ENCODE measurements around the gene LIX1L.

The LIX1L gene

GRCh38 chr1:145978471-145978853 lies 20.6 kb upstream of the LIX1L start:
- DNase-seq (ENCODE audit: extremely low read depth, insufficient read length) = peak; percentile 22
- no peak overlapping the region for H3K4me3 ChIP-seq (replicated peaks; ENCODE audit: low read depth, low read length)

GRCh38 chr1:145977486-145978470 lies 20.0 kb upstream of the LIX1L start:
- peak; percentile 25 for DNase-seq (ENCODE audit: extremely low read depth, insufficient read length)
- Histone ChIP-seq H3K4me3 (replicated peaks; ENCODE audit: low read depth, low read length) (no peak overlapping the region), H3K27me3 (replicated peaks; ENCODE audit: control insufficient read depth, insufficient read depth, low read length) (no peaks in the 10 kb centered on the region), H3K36me3 (ENCODE audit: control insufficient read depth, insufficient read depth, low read length) (no peaks in the 10 kb centered on the region)
- peak; percentile 71 for TF ChIP-seq CTCF (IDR thresholded peaks at IDR 0.05; ENCODE audit: insufficient read depth, low read length, poor library complexity, severe bottlenecking)

More at GRCh38 chr1:145978471-145978853, 20.6 kb upstream of the LIX1L start:
- H3K27me3 ChIP-seq (replicated peaks; ENCODE audit: control insufficient read depth, insufficient read depth, low read length) = no peaks in the 10 kb centered on the region
- H3K36me3 ChIP-seq (ENCODE audit: control insufficient read depth, insufficient read depth, low read length) = no peaks in the 10 kb centered on the region
- TF ChIP-seq CTCF (IDR thresholded peaks at IDR 0.05; ENCODE audit: insufficient read depth, low read length, poor library complexity, severe bottlenecking) = no peak

- H3K27me3 ChIP-seq (replicated peaks; ENCODE audit: control insufficient read depth, insufficient read depth, low read length) = no peaks in the 10 kb centered on the region
- no peak for DNase-seq (ENCODE audit: extremely low read depth, insufficient read length)
- no peaks in the 10 kb centered on the region for H3K36me3 ChIP-seq (ENCODE audit: control insufficient read depth, insufficient read depth, low read length)
- TF ChIP-seq CTCF (IDR thresholded peaks at IDR 0.05; ENCODE audit: insufficient read depth, low read length, poor library complexity, severe bottlenecking) = no peak
- H3K4me3 ChIP-seq (replicated peaks; ENCODE audit: low read depth, low read length) = no peak overlapping the region
These were observed 19.2 kb upstream of the LIX1L start for GRCh38 chr1:145977016-145977415.

GRCh38 chr1:145975216-145975615 lies 17.4 kb upstream of the LIX1L start:
- no peak for TF ChIP-seq CTCF (IDR thresholded peaks at IDR 0.05; ENCODE audit: insufficient read depth, low read length, poor library complexity, severe bottlenecking)
- Histone ChIP-seq H3K27me3 (replicated peaks; ENCODE audit: control insufficient read depth, insufficient read depth, low read length) (no peaks in the 10 kb centered on the region), H3K4me3 (replicated peaks; ENCODE audit: low read depth, low read length) (no peak overlapping the region), H3K36me3 (ENCODE audit: control insufficient read depth, insufficient read depth, low read length) (no peaks in the 10 kb centered on the region)
- no peak for DNase-seq (ENCODE audit: extremely low read depth, insufficient read length)

- DNase-seq (ENCODE audit: extremely low read depth, insufficient read length) = no peak
- Histone ChIP-seq H3K36me3 (ENCODE audit: control insufficient read depth, insufficient read depth, low read length) (no peaks in the 10 kb centered on the region), H3K27me3 (replicated peaks; ENCODE audit: control insufficient read depth, insufficient read depth, low read length) (no peaks in the 10 kb centered on the region), H3K4me3 (replicated peaks; ENCODE audit: low read depth, low read length) (no peak overlapping the region)
- no peak for TF ChIP-seq CTCF (IDR thresholded peaks at IDR 0.05; ENCODE audit: insufficient read depth, low read length, poor library complexity, severe bottlenecking)
These were observed 16.9 kb upstream of the LIX1L start for GRCh38 chr1:145974721-145975120.
